ENCODE measurements around the gene NUDCD3.

The NUDCD3 gene

DNA sequence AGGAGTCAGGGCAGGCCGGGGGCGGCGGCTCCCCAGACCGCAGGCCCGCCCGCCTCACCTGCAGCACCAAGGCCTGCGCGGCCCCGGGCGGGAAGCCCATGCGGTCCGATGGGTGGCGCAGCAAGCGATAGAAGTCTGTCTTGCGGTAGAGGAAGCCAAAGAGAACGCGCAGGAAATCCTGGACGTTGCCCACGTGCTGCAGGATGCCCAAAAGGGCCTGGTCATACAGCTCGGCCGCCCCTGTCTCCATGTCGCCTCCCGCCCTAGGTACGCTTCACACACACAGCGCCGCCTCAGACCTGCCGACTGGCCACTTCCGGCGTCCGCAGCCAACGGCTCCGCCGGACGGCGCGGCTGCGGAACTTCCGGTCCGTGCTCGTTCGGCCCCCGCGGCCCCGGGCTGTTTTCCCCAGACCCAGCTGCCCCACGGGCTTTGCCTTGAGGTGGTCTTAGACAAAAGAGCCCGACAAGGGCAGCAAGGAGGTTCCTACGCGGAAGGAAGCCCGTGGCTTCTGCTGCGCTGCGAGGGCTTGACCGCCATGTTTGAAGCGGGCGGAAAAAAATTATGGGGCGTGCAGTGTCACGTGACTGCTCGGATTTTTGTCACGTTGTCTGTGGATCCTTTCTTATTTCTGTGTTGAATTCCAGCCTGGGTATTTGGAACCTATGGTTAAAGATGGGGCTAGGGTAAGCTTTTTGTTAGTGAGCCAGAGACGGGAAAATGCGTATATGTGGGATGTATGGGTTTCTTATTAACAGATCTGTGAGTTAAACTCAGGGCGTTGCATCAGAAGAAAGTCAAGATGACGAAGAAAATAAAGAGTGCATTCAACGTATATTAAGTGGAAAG, at the start of gene NUDCD3:
NUDCD3 (minus strand) TSS at position 308 of the 850 bp plus-strand sequence; CDS start at position 250, 58 bp downstream.
- Mint-ChIP-seq H3K36me3 (ENCODE audit: insufficient read depth) (peaks cover 17% of the 10 kb centered on the region), H3K4me3 (peak within 1 kb of the TSS; percentile 79), H3K27me3 (peaks cover 13% of the 10 kb centered on the region), H3K4me1 (peaks cover 45% of the 10 kb centered on the region), H3K9me3 (no peaks in the 10 kb centered on the region), H3K27ac (ENCODE audit: low read depth) (peak within 1 kb of the TSS; percentile 78)
- peak; percentile 81 for ATAC-seq (replicated peaks; ENCODE audit: extremely low read depth, poor library complexity, severe bottlenecking)
- DNase-seq (ENCODE audit: low spot score in 2 of 2), result peak; percentile 73 to 75

DNA sequence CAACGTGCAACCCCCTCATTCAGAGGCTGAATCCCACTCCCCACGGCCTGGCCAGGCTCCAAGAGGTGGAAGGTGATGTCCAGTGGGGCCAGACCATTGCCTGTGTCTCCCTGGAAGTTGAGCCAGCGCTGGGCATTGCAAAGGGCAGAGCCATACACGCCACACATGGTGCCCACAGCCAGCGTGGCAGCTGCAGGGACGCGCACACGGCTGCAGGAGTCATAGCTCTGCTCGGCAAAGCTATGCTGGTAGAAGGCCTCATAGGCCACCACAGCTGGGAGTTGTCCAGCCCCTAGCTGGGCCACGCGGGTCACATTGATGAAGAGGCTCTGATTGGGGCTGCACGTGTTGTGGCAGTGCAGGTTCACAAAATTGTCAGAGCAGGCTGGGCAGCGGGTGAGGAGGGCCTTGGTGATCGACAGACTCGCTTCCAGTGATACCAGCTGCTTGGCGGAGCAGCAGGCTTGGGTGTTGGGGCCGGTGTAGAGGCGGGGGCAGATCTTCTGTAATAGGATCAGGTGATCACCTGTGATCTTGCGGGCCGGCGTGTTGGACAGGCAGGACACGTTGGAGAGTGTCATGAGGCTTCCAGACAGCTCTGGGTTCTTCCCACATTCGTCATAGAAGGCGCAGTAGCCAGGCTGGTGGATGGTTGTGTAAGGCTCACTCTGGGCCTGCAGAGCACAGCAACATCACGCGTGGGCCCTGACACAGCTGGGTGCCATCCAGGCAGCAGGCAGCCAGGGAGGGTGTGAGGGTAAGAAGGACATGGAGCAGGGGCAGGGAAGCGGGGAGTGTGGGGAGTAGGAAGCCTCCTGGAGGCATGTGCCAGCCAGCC, 49.4 kb upstream of the NUDCD3 start:
- no peaks in the 10 kb centered on the region for H3K36me3 Mint-ChIP-seq (ENCODE audit: insufficient read depth)
- no peak overlapping the region for H3K27ac Mint-ChIP-seq (ENCODE audit: low read depth)
- no peak for ATAC-seq (replicated peaks; ENCODE audit: extremely low read depth, poor library complexity, severe bottlenecking)

DNA sequence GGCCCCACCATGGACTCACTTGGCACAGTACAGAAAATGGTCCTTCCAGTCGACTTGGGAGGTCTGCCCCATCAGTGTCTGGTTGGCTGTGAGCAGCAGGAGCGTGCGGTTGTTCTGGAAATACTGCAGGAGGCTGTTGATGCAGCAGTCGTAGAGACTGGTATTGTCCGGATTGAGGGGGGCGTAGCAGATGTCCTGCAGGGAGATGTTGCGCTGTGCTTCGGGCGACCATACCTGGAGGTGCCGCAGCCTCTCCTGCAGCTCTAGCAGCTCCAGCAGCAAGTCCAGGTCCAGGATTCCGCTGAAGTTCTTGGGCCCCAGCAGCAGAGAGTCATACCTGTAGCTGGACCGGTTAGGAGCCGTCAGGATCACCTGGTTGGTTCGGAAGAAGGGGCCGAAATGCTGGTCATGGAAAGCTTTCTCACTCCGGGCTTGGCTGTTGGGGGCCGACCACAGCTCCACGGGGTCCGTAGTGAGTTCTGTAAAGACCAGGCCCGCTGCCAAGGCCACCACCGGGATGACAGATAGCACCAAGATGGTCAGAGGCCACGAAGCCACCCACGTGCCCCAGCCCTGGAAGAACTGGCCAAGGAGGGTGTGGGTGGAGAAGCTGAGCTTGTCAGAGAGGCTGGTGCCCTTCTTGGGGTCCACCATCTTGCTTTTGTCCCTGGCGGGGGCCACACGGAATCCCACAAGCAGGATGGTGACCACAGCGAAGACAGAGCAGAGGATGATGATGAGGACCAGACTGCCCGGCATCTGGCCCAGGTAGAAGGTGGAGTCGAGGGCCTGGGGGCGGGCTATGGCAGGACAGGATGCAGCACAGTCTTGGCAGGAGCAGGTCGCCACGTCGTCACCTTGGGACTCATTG, 48.6 kb upstream of the NUDCD3 start:
- no peak overlapping the region for H3K27ac Mint-ChIP-seq (ENCODE audit: low read depth)
- no peaks in the 10 kb centered on the region for H3K9me3 Mint-ChIP-seq
- DNase-seq (ENCODE audit: low spot score in 2 of 2) (no peak), ATAC-seq (replicated peaks; ENCODE audit: extremely low read depth, poor library complexity, severe bottlenecking) (no peak)
- peaks cover 8% of the 10 kb centered on the region for H3K27me3 Mint-ChIP-seq
- no peaks in the 10 kb centered on the region for H3K36me3 Mint-ChIP-seq (ENCODE audit: insufficient read depth)
- peaks cover 6% of the 10 kb centered on the region for H3K4me1 Mint-ChIP-seq
- H3K4me3 Mint-ChIP-seq, result no peak overlapping the region

More for the DNA sequence above, 49.4 kb upstream of the NUDCD3 start:
- peaks cover 6% of the 10 kb centered on the region for H3K4me1 Mint-ChIP-seq
- DNase-seq (ENCODE audit: low spot score in 2 of 2), result no peak
- no peaks in the 10 kb centered on the region for H3K9me3 Mint-ChIP-seq
- no peak overlapping the region for H3K4me3 Mint-ChIP-seq
- H3K27me3 Mint-ChIP-seq, result peaks cover 8% of the 10 kb centered on the region

DNA sequence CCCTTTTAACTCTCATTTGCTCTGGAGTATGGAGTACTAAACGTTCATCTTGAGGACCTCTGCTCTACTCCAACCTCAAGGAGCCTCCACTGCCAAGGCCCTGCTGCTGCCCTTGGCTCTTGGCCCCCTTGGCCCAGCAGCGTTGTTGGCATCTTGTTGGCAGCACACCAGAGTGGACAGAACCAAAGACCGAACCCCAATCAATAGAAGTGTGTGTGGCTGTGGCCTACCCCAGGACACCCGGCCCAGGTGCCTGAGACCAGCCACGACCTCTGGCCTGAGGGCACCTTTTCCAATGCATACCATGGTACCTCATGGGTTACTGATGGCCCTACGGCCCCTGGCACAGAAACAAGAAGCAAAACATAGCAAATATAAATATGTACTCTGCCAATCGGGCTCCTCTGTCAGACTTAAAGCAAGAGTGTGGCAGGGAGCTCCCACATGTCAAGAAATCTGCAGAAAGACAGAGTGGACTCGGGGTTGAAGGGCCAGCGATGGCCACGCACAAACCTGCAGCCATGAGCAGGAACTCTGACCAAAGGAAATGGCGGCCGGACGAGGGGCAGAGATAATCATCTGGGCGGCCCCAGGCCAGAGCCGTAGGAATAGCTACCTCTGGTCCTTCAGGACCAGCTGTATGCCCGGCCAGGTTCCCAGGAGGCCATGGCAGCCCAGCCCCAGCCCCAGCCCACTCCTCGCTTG, 47.8 kb upstream of the NUDCD3 start:
- no peak for DNase-seq (ENCODE audit: low spot score in 2 of 2)

DNA sequence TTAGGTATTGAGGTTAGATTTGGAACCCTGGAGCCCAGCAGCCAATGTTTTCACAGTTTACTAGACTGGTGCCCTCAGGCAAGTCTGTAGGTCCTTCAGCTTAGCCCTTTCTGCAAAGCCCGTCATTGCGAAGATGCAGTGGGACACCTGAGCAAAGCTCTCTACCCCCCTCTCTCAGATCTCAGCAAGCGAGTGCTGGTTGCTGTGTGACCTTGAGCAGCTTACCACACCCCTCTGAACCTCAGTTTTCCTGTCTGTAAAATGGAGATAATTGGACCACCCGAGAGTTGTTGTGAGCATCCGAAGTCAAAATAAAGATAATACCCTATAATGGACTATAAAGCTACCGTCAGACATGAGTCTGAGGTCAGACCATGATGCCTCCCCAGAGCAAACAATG, 47.0 kb upstream of the NUDCD3 start:
- no peak for ATAC-seq (replicated peaks; ENCODE audit: extremely low read depth, poor library complexity, severe bottlenecking)
- H3K36me3 Mint-ChIP-seq (ENCODE audit: insufficient read depth), result no peaks in the 10 kb centered on the region
- DNase-seq (ENCODE audit: low spot score in 2 of 2), result no peak
- no peak overlapping the region for H3K27ac Mint-ChIP-seq (ENCODE audit: low read depth)
- no peaks in the 10 kb centered on the region for H3K9me3 Mint-ChIP-seq
- no peak overlapping the region for H3K4me3 Mint-ChIP-seq
- peaks cover 8% of the 10 kb centered on the region for H3K27me3 Mint-ChIP-seq
- H3K4me1 Mint-ChIP-seq, result peaks cover 6% of the 10 kb centered on the region

More for the DNA sequence above, 47.8 kb upstream of the NUDCD3 start:
- no peak overlapping the region for H3K27ac Mint-ChIP-seq (ENCODE audit: low read depth)
- H3K36me3 Mint-ChIP-seq (ENCODE audit: insufficient read depth), result no peaks in the 10 kb centered on the region
- no peaks in the 10 kb centered on the region for H3K9me3 Mint-ChIP-seq
- peaks cover 8% of the 10 kb centered on the region for H3K27me3 Mint-ChIP-seq
- ATAC-seq (replicated peaks; ENCODE audit: extremely low read depth, poor library complexity, severe bottlenecking), result no peak
- no peak overlapping the region for H3K4me3 Mint-ChIP-seq
- peaks cover 6% of the 10 kb centered on the region for H3K4me1 Mint-ChIP-seq

DNA sequence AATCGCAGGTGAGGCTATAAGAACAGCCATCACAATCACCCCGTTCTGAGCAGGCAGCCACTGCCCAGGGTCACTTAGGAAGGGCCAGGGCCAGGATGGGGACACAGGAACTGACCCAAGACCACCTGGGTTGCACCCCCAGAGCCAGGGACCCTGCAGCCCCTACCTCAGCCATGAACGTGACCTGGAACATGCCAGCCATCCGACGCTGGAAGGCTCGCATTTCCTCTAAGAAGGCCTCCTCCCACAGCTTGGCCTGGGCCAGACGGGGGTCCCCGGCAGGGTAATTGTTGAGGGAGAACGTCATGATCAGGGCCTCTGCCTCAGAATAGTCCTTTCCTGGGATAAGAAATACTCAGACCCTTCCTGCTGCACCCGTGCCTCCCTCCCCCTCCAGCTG, 45.6 kb upstream of the NUDCD3 start:
- no peaks in the 10 kb centered on the region for H3K27me3 Mint-ChIP-seq
- ATAC-seq (replicated peaks; ENCODE audit: extremely low read depth, poor library complexity, severe bottlenecking) (no peak), DNase-seq (ENCODE audit: low spot score in 2 of 2) (no peak)
- peaks cover 6% of the 10 kb centered on the region for H3K4me1 Mint-ChIP-seq
- no peak overlapping the region for H3K27ac Mint-ChIP-seq (ENCODE audit: low read depth)
- no peaks in the 10 kb centered on the region for H3K36me3 Mint-ChIP-seq (ENCODE audit: insufficient read depth)
- no peaks in the 10 kb centered on the region for H3K9me3 Mint-ChIP-seq
- no peak overlapping the region for H3K4me3 Mint-ChIP-seq

DNA sequence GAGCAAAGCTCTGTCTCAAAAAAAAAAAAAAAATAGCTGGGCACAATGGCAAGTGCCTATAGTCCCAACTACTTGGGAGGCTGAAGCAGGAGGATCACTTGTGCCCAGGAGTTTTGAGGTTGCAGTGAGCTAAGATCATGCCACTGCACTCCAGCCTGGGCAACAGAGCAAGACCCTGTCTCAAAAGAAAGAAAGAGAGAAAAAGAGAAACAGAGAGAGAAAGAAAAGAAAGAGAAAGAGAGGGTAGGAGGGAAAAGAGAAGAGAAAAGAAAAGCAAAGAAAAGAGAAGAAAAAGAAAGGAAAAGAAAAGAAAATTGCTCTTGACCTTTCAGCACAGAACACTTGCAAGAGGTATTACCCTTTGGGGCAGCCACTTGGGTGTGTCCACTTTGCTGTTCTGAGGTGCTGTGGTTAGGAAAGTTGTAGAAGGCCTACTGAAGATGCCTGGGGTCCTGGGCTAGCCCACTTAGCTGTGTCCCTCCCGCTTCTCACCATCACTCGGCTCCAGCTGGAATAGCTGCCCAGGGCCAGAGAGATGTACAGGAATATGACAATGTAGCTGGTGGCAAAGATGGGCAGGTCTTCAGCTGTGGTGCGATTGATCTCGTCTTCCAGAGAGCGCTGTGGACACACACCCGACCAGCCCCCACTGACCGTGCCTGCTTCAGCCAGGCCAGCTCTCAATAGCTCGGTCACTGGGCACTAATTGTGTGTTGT, 45.0 kb upstream of the NUDCD3 start:
- no peak overlapping the region for H3K27ac Mint-ChIP-seq (ENCODE audit: low read depth)
- H3K27me3 Mint-ChIP-seq, result no peaks in the 10 kb centered on the region
- no peak for ATAC-seq (replicated peaks; ENCODE audit: extremely low read depth, poor library complexity, severe bottlenecking)
- no peaks in the 10 kb centered on the region for H3K36me3 Mint-ChIP-seq (ENCODE audit: insufficient read depth)
- no peak overlapping the region for H3K4me3 Mint-ChIP-seq
- H3K4me1 Mint-ChIP-seq, result peaks cover 6% of the 10 kb centered on the region
- no peak for DNase-seq (ENCODE audit: low spot score in 2 of 2)
- no peaks in the 10 kb centered on the region for H3K9me3 Mint-ChIP-seq

DNA sequence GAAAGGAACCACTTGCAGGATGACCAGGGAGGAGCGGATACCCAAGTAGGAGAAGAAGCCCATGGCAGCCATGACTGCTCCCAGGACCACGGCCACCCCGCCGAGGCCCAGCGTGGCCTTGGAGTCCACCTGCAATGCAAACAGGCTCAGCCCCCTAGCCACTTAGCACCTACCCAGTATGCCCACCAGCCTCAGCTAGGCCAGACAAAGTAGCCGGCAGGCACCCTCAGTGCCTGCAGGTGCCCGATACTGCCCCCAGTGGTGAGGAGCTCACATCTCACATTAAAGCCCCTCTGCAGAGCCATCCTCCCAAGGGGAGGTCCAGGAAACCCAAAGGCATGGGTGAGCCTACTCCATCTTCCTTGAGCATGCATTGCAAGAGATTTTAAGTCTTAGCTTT, 44.0 kb upstream of the NUDCD3 start:
- H3K27ac Mint-ChIP-seq (ENCODE audit: low read depth), result no peak overlapping the region
- H3K4me3 Mint-ChIP-seq, result no peak overlapping the region
- H3K4me1 Mint-ChIP-seq, result peaks cover 6% of the 10 kb centered on the region
- H3K27me3 Mint-ChIP-seq, result no peaks in the 10 kb centered on the region
- no peaks in the 10 kb centered on the region for H3K9me3 Mint-ChIP-seq
- peak; percentile 18 to 28 for DNase-seq (ENCODE audit: low spot score in 2 of 2)
- ATAC-seq (replicated peaks; ENCODE audit: extremely low read depth, poor library complexity, severe bottlenecking), result peak; percentile 64
- no peaks in the 10 kb centered on the region for H3K36me3 Mint-ChIP-seq (ENCODE audit: insufficient read depth)

DNA sequence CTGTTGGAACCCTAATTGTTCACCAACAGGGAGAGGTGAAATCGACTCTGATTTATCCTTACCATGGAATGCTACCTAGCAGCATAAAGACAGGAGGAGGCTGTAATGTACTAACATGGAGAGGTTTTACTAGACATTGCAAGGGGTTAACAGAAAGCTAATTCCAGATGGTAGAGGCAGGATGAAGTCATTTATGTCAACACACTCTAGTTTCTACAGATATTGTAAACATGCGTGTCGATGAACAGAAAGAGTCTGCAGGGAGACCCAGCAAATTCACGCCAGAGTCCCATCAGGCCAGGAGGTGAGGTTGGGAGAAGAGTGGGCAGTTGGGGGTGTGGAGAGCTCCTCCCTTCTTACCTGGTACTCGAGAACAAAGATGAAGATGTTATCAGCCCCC, 43.6 kb upstream of the NUDCD3 start:
- Mint-ChIP-seq H3K4me3 (no peak overlapping the region), H3K9me3 (peaks cover 2% of the 10 kb centered on the region), H3K27ac (ENCODE audit: low read depth) (no peak overlapping the region), H3K4me1 (peaks cover 6% of the 10 kb centered on the region), H3K27me3 (no peaks in the 10 kb centered on the region), H3K36me3 (ENCODE audit: insufficient read depth) (no peaks in the 10 kb centered on the region)
- ATAC-seq (replicated peaks; ENCODE audit: extremely low read depth, poor library complexity, severe bottlenecking) (no peak), DNase-seq (ENCODE audit: low spot score in 2 of 2) (no peak)

DNA sequence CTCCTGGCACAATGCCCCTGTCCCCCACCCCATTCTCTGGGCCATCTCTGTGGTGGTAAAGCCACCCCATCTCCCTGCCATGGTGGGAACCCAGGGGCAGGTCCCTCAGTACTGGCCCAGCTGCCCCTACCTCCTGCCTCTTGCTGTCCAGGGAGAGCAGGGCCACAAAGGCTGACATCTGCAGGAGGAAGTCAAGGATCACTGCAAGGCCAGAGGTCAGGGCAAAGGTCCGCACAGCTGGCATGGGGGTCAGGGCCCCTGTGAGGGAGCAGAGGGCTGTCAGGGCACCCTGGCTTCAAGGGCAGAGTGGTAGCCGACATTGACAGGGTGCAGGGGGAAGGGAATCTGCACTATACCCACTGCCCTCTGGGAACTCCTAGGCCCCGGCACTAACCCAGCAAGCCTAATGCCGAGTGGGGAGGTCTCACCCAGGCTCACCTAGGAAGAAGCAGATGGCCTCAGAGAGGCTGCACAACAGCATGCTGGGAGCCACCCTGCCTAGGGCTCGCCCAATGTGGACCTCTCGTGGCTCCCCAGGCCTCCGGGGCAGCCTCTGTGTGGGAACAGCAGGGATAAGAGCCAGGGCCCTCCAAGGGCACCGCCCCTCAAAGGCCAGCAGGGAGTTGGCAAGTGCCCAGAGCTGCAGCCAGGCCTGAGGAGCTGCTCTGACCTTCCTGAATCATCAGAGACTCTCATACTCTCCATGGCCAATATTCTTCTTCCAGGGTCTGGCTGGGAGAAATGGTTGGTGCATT, 43.0 kb upstream of the NUDCD3 start:
- H3K4me1 Mint-ChIP-seq, result peaks cover 6% of the 10 kb centered on the region
- H3K27me3 Mint-ChIP-seq, result no peaks in the 10 kb centered on the region
- DNase-seq (ENCODE audit: low spot score in 2 of 2) (no peak), ATAC-seq (replicated peaks; ENCODE audit: extremely low read depth, poor library complexity, severe bottlenecking) (no peak)
- peaks cover 4% of the 10 kb centered on the region for H3K9me3 Mint-ChIP-seq
- H3K27ac Mint-ChIP-seq (ENCODE audit: low read depth), result no peak overlapping the region
- H3K4me3 Mint-ChIP-seq, result no peak overlapping the region
- no peaks in the 10 kb centered on the region for H3K36me3 Mint-ChIP-seq (ENCODE audit: insufficient read depth)
